H1 (cell line): ENCODE results near the gene PAPSS2. TPM values are rescaled to one million over a fixed set of nuclear protein-coding genes. Genes with fewer than 3 reads are reported as not detected.

Experiments used
- GABPA ChIP-seq: IDR thresholded peaks from 2 replicates; pipeline ENCODE4 v1.6.1; 2011; ENCODE audit warnings: mild to moderate bottlenecking, low read length, moderate library complexity, borderline replicate concordance; ENCODE audit not compliant: insufficient read depth
- TAF7 ChIP-seq: optimal IDR thresholded peaks from 2 replicates; pipeline ENCODE3; 2011; ENCODE audit warnings: low read depth, mild to moderate bottlenecking, inconsistent platforms, low read length, moderate library complexity, borderline replicate concordance
- polyA plus RNA-seq, 7 experiments: library from polyadenylated mRNA; depleted of rRNA in 3 of 7; stranded (reverse) in 5 of 7; unstranded in 2 of 7; fragments of >200 nt in 5 of 7; fragments of 200-250 nt in 2 of 7; gene quantifications; 1 replicate in 5 of 7; 2 replicates in 1 of 7; 4 replicates in 1 of 7; pipeline versions ENCODE4 v1.2.1 to v1.2.3, GENCODE V29; 2011 to 2013; ENCODE audit warnings: missing spikeins in 2 of 7, mixed read lengths in 2 of 7
- total RNA-seq: library from RNA; stranded (reverse); fragmentation: NEBNext Ultra II Directional; extraction: Animal tissue kit (Norgen Biotek cat#: 25700); gene quantifications from 2 replicates; pipeline ENCODE4 v1.2.1, GENCODE V29; 2021
- TF ChIP-seq, protein P1 (sequence below), 3 experiments: IDR thresholded peaks; 1 replicate in 2 of 3; 2 replicates in 1 of 3; pipeline versions ENCODE4 v1.5.1 to v1.6.1; 2011; ENCODE audit warnings: low read length in 3 of 3, mild to moderate bottlenecking in 3 of 3, inconsistent platforms in 2 of 3, low read depth in 1 of 3, moderate library complexity in 1 of 3; ENCODE audit not compliant: insufficient read depth in 1 of 3; ENCODE audit errors: control extremely low read depth in 1 of 3

The PAPSS2 gene
- total and polyA plus RNA-seq, 2 of the 8 experiments (the other 6 are each of a cell fraction or from before 2014, with no cell fraction given), result 7.6 to 20.2 TPM

DNA sequence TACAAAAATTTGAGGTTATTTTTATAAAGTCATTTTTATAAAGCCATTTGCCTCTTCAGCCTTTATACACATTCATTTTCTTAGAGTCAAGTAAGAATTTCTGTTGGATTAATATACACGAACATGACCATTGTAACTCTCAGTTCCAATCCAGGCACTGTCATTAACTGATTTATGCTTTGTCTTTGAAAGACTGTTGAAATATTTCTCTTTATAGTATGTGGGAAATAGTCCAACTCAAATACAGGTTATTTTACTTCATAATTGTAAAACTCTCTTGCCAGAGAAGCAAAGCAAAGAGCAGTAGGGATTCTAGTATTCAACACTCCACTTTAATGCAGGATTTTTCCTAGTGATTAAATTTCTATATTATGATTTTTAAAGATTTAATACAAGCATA lies 36.5 kb upstream of the PAPSS2 start (continued):
- TF ChIP-seq TAF7 (no peak), GABPA (no peak)
- TF ChIP-seq, protein P1, sequence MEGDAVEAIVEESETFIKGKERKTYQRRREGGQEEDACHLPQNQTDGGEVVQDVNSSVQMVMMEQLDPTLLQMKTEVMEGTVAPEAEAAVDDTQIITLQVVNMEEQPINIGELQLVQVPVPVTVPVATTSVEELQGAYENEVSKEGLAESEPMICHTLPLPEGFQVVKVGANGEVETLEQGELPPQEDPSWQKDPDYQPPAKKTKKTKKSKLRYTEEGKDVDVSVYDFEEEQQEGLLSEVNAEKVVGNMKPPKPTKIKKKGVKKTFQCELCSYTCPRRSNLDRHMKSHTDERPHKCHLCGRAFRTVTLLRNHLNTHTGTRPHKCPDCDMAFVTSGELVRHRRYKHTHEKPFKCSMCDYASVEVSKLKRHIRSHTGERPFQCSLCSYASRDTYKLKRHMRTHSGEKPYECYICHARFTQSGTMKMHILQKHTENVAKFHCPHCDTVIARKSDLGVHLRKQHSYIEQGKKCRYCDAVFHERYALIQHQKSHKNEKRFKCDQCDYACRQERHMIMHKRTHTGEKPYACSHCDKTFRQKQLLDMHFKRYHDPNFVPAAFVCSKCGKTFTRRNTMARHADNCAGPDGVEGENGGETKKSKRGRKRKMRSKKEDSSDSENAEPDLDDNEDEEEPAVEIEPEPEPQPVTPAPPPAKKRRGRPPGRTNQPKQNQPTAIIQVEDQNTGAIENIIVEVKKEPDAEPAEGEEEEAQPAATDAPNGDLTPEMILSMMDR (IDR thresholded peaks at IDR 0.05; ENCODE audit: control extremely low read depth in 1 of 3, insufficient read depth in 1 of 3, low read depth in 1 of 3, low read length in 3 of 3), result no peak
- TF ChIP-seq, all 59 proteins: peak for 0
